MG63 (cell line): ENCODE data around the gene CUEDC2. TPM values are rescaled to one million over a fixed set of nuclear protein-coding genes. Genes with fewer than 3 reads are reported as not detected.

Source experiments
- DNase-seq: peaks from one replicate; pipeline ENCODE4 v3.0.0-alpha.2; 2020
- H3K27me3 ChIP-seq: fragments of 250-450 bp; sonication (Bioruptor Pico); 2 replicates; pipeline ENCODE4 v1.5.1; 2020; ENCODE audit warnings: mild to moderate bottlenecking, moderate library complexity
- H3K36me3 ChIP-seq: fragments of 250-450 bp; sonication (Bioruptor Pico); 2 replicates; pipeline ENCODE4 v1.5.1; 2020; ENCODE audit warnings: mild to moderate bottlenecking, moderate library complexity
- H3K4me3 ChIP-seq: fragments of 250-450 bp; sonication (Bioruptor Pico); 2 replicates; pipeline ENCODE4 v1.5.1; 2020; ENCODE audit warnings: mild to moderate bottlenecking, moderate library complexity
- H3K9me3 ChIP-seq: fragments of 250-450 bp; sonication (Bioruptor Pico); 2 replicates; pipeline ENCODE4 v1.5.1; 2020; ENCODE audit warnings: mild to moderate bottlenecking, moderate library complexity
- total RNA-seq: library from RNA; depleted of rRNA; stranded (reverse); fragments of >200 nt; shearing (Covaris generic); gene quantifications from 2 replicates; pipeline ENCODE4 v1.2.3, GENCODE V29; 2014; ENCODE audit warnings: low replicate concordance

CUEDC2 gene
- total RNA-seq, 1 experiment from 2014 or later = 151 TPM

- H3K27me3 ChIP-seq = no peaks in the 10 kb centered on the region
- no peak overlapping the region for H3K4me3 ChIP-seq
- peaks cover 25% of the 10 kb centered on the region for H3K36me3 ChIP-seq
- no peaks in the 10 kb centered on the region for H3K9me3 ChIP-seq
- DNase-seq = no peak
These were observed 34.9 kb downstream of the CUEDC2 start for GRCh38 chr10:102397222-102398171.

GRCh38 chr10:102396730-102397151 lies 35.6 kb downstream of the CUEDC2 start:
- DNase-seq = no peak
- Histone ChIP-seq H3K9me3 (no peaks in the 10 kb centered on the region), H3K27me3 (no peaks in the 10 kb centered on the region), H3K4me3 (peak overlapping the region; percentile 66), H3K36me3 (peaks cover 25% of the 10 kb centered on the region)

- Histone ChIP-seq H3K27me3 (no peaks in the 10 kb centered on the region), H3K4me3 (peak overlapping the region; percentile 66), H3K36me3 (peaks cover 25% of the 10 kb centered on the region), H3K9me3 (no peaks in the 10 kb centered on the region)
- no peak for DNase-seq
These were observed 36.1 kb downstream of the CUEDC2 start for GRCh38 chr10:102396317-102396650.

- Histone ChIP-seq H3K9me3 (no peaks in the 10 kb centered on the region), H3K4me3 (peak within 1 kb of the TSS; percentile 66), H3K27me3 (no peaks in the 10 kb centered on the region), H3K36me3 (peaks cover 25% of the 10 kb centered on the region)
- DNase-seq = peak; percentile 86
These were observed 36.7 kb downstream of the CUEDC2 start, which contains the start of gene NFKB2 for GRCh38 chr10:102395400-102396316. Gene NFKB2, plus strand, starts transcription at chr10:102395705. Its CDS starts 255 bp downstream, at chr10:102395960.

GRCh38 chr10:102394801-102395399 lies 37.5 kb downstream of the CUEDC2 start:
- DNase-seq = peak; percentile 37
- H3K27me3 ChIP-seq = no peaks in the 10 kb centered on the region; the same call in 1 of the 2 replicates
- no peaks in the 10 kb centered on the region for H3K9me3 ChIP-seq
- peaks cover 19% of the 10 kb centered on the region for H3K36me3 ChIP-seq
- peak overlapping the region; percentile 66 for H3K4me3 ChIP-seq

- Histone ChIP-seq H3K9me3 (no peaks in the 10 kb centered on the region), H3K36me3 (peaks cover 16% of the 10 kb centered on the region), H3K4me3 (peak overlapping the region; percentile 66), H3K27me3 (no peaks in the 10 kb centered on the region; the same call in 1 of the 2 replicates)
- DNase-seq = peak; percentile 90
These were observed 38.1 kb downstream of the CUEDC2 start for GRCh38 chr10:102394079-102394800.

- H3K36me3 ChIP-seq = peaks cover 13% of the 10 kb centered on the region
- peak overlapping the region; percentile 66 for H3K4me3 ChIP-seq
These were observed 38.8 kb downstream of the CUEDC2 start for GRCh38 chr10:102393411-102394078.

GRCh38 chr10:102392306-102392705 lies 40.1 kb downstream of the CUEDC2 start:
- Histone ChIP-seq H3K4me3 (no peak overlapping the region), H3K36me3 (peaks cover 2% of the 10 kb centered on the region; the same call in 1 of the 2 replicates), H3K9me3 (no peaks in the 10 kb centered on the region), H3K27me3 (no peaks in the 10 kb centered on the region; the same call in 1 of the 2 replicates)
- no peak for DNase-seq

More at GRCh38 chr10:102393411-102394078, 38.8 kb downstream of the CUEDC2 start:
- Histone ChIP-seq H3K9me3 (no peaks in the 10 kb centered on the region), H3K27me3 (no peaks in the 10 kb centered on the region; the same call in 1 of the 2 replicates)
- DNase-seq = no peak

GRCh38 chr10:102389894-102390293 lies 42.5 kb downstream of the CUEDC2 start:
- H3K27me3 ChIP-seq = no peaks in the 10 kb centered on the region; the same call in 1 of the 2 replicates
- no peak for DNase-seq
- H3K36me3 ChIP-seq = no peaks in the 10 kb centered on the region
- H3K9me3 ChIP-seq = no peaks in the 10 kb centered on the region
- no peak overlapping the region for H3K4me3 ChIP-seq

GRCh38 chr10:102384606-102385429 lies 47.6 kb downstream of the CUEDC2 start:
- Histone ChIP-seq H3K9me3 (no peaks in the 10 kb centered on the region), H3K27me3 (no peaks in the 10 kb centered on the region; the same call in 1 of the 2 replicates), H3K36me3 (no peaks in the 10 kb centered on the region), H3K4me3 (no peak overlapping the region)
- DNase-seq = no peak

- Histone ChIP-seq H3K36me3 (no peaks in the 10 kb centered on the region; the same call in 1 of the 2 replicates), H3K9me3 (no peaks in the 10 kb centered on the region), H3K27me3 (no peaks in the 10 kb centered on the region), H3K4me3 (no peak overlapping the region)
- DNase-seq = no peak
These were observed 48.3 kb downstream of the CUEDC2 start for GRCh38 chr10:102384053-102384452.

- DNase-seq = no peak
- Histone ChIP-seq H3K27me3 (no peaks in the 10 kb centered on the region), H3K36me3 (peaks cover 2% of the 10 kb centered on the region), H3K4me3 (no peak overlapping the region), H3K9me3 (no peaks in the 10 kb centered on the region)
These were observed 49.5 kb downstream of the CUEDC2 start for GRCh38 chr10:102382871-102383270.

- Histone ChIP-seq H3K4me3 (no peak overlapping the region), H3K9me3 (no peaks in the 10 kb centered on the region), H3K36me3 (peaks cover 7% of the 10 kb centered on the region), H3K27me3 (no peaks in the 10 kb centered on the region)
- no peak for DNase-seq
These were observed 50.4 kb downstream of the CUEDC2 start for GRCh38 chr10:102381983-102382382.

GRCh38 chr10:102379383-102379782 lies 53.0 kb downstream of the CUEDC2 start:
- no peak overlapping the region for H3K4me3 ChIP-seq
- H3K9me3 ChIP-seq = no peaks in the 10 kb centered on the region
- DNase-seq = no peak
- H3K27me3 ChIP-seq = no peaks in the 10 kb centered on the region
- peaks cover 19% of the 10 kb centered on the region for H3K36me3 ChIP-seq

GRCh38 chr10:102376901-102377300 lies 55.5 kb downstream of the CUEDC2 start:
- H3K9me3 ChIP-seq = no peaks in the 10 kb centered on the region
- no peak overlapping the region for H3K4me3 ChIP-seq
- peaks cover 34% of the 10 kb centered on the region for H3K36me3 ChIP-seq
- no peak for DNase-seq
- no peaks in the 10 kb centered on the region for H3K27me3 ChIP-seq
